ENCODE results near the gene KCNMA1.

Gene KCNMA1

GRCh38 chr10:77121829-77122228, 515.8 kb downstream of the KCNMA1 start:
- no peak for DNase-seq

GRCh38 chr10:77120666-77121376, 516.8 kb downstream of the KCNMA1 start:
- DNase-seq, result no peak

- no peak for DNase-seq
Measured at GRCh38 chr10:77120012-77120411, 517.6 kb downstream of the KCNMA1 start.

- no peak for DNase-seq
Measured at GRCh38 chr10:77118603-77119282, 518.9 kb downstream of the KCNMA1 start.

GRCh38 chr10:77117501-77117900, 520.1 kb downstream of the KCNMA1 start:
- DNase-seq, result no peak

- DNase-seq, result no peak
Measured at GRCh38 chr10:77116904-77117303, 520.7 kb downstream of the KCNMA1 start.

- no peak for DNase-seq
Measured at GRCh38 chr10:77114181-77114821, 523.3 kb downstream of the KCNMA1 start.

GRCh38 chr10:77111611-77112550, 525.7 kb downstream of the KCNMA1 start:
- DNase-seq, result peak; percentile 74

- DNase-seq, result no peak
Measured at GRCh38 chr10:77110757-77111156, 526.9 kb downstream of the KCNMA1 start.

GRCh38 chr10:77109351-77109994, 528.1 kb downstream of the KCNMA1 start:
- DNase-seq, result no peak

GRCh38 chr10:77106676-77107075, 530.9 kb downstream of the KCNMA1 start:
- DNase-seq, result no peak

- peak; percentile 66 for DNase-seq
Measured at GRCh38 chr10:77105761-77106221, 531.8 kb downstream of the KCNMA1 start.

- DNase-seq, result peak; percentile 37
Measured at GRCh38 chr10:77104459-77104980, 533.1 kb downstream of the KCNMA1 start.

- no peak for DNase-seq
Measured at GRCh38 chr10:77103213-77103612, 534.4 kb downstream of the KCNMA1 start.

- no peak for DNase-seq
Measured at GRCh38 chr10:77101341-77101740, 536.3 kb downstream of the KCNMA1 start.

GRCh38 chr10:77099136-77099535, 538.5 kb downstream of the KCNMA1 start:
- DNase-seq, result no peak

- DNase-seq, result no peak
Measured at GRCh38 chr10:77097625-77098024, 540.0 kb downstream of the KCNMA1 start.

- no peak for DNase-seq
Measured at GRCh38 chr10:77093126-77093525, 544.5 kb downstream of the KCNMA1 start.

- no peak for DNase-seq
Measured at GRCh38 chr10:77091597-77092165, 545.9 kb downstream of the KCNMA1 start.

GRCh38 chr10:77090381-77091356, 546.9 kb downstream of the KCNMA1 start:
- peak; percentile 33 for DNase-seq
